Measurements from ENCODE around the gene AUTS2.

The AUTS2 gene

GRCh38 chr7:70607759-70608158 lies 1009.5 kb downstream of the AUTS2 start:
- Mint-ChIP-seq H3K4me1 (no peaks in the 10 kb centered on the region), H3K4me3 (no peak overlapping the region), H3K27ac (no peak overlapping the region), H3K27me3 (no peaks in the 10 kb centered on the region), H3K36me3 (peaks cover 20 to 22% of the 10 kb centered on the region in 2 donors), H3K9me3 (no peaks in the 10 kb centered on the region)
- no peak for ATAC-seq (replicated peaks)
- no peak for DNase-seq

- Mint-ChIP-seq H3K9me3 (no peaks in the 10 kb centered on the region), H3K27ac (no peak overlapping the region), H3K4me3 (no peak overlapping the region), H3K36me3 (peaks cover 16 to 17% of the 10 kb centered on the region in 2 donors), H3K27me3 (no peaks in the 10 kb centered on the region), H3K4me1 (peaks cover 1 to 2% of the 10 kb centered on the region in 2 donors)
- ATAC-seq (replicated peaks) (no peak), DNase-seq (no peak)
Measured at GRCh38 chr7:70608229-70608628, 1010.0 kb downstream of the AUTS2 start.

GRCh38 chr7:70612811-70613210 lies 1014.5 kb downstream of the AUTS2 start:
- no peak overlapping the region for H3K27ac Mint-ChIP-seq

GRCh38 chr7:70614237-70615045 lies 1016.2 kb downstream of the AUTS2 start:
- H3K36me3 Mint-ChIP-seq, result peaks cover 4 to 7% of the 10 kb centered on the region in 2 donors
- DNase-seq (peak; percentile 57), ATAC-seq (replicated peaks) (peak; percentile 92 to 93)
- peak overlapping the region; percentile 44 for H3K27ac Mint-ChIP-seq
- H3K4me3 Mint-ChIP-seq, result peak overlapping the region; percentile 52
- H3K4me1 Mint-ChIP-seq, result peaks cover 16 to 27% of the 10 kb centered on the region in 2 donors
- H3K9me3 Mint-ChIP-seq, result peaks cover 0 to 2% of the 10 kb centered on the region in 2 donors
- H3K27me3 Mint-ChIP-seq, result no peaks in the 10 kb centered on the region

More at GRCh38 chr7:70612811-70613210, 1014.5 kb downstream of the AUTS2 start:
- Mint-ChIP-seq H3K36me3 (peaks cover 4 to 7% of the 10 kb centered on the region in 2 donors), H3K27me3 (no peaks in the 10 kb centered on the region), H3K9me3 (peaks cover 0 to 2% of the 10 kb centered on the region in 2 donors), H3K4me3 (no peak overlapping the region), H3K4me1 (peaks cover 14 to 27% of the 10 kb centered on the region in 2 donors)
- ATAC-seq (replicated peaks) (no peak), DNase-seq (no peak)

- peaks cover 16 to 27% of the 10 kb centered on the region in 2 donors for H3K4me1 Mint-ChIP-seq
- H3K27me3 Mint-ChIP-seq, result no peaks in the 10 kb centered on the region
- H3K4me3 Mint-ChIP-seq, result peak overlapping the region in 1 of 2 donors; percentile 52
- H3K27ac Mint-ChIP-seq, result peak overlapping the region; percentile 44
- peaks cover 0 to 2% of the 10 kb centered on the region in 2 donors for H3K9me3 Mint-ChIP-seq
- no peak for ATAC-seq (replicated peaks)
- no peak for DNase-seq
- H3K36me3 Mint-ChIP-seq, result peaks cover 4 to 7% of the 10 kb centered on the region in 2 donors
Measured at GRCh38 chr7:70615066-70615606, 1016.9 kb downstream of the AUTS2 start.

GRCh38 chr7:70616211-70616610 lies 1017.9 kb downstream of the AUTS2 start:
- H3K36me3 Mint-ChIP-seq, result peaks cover 4 to 7% of the 10 kb centered on the region in 2 donors
- no peak overlapping the region for H3K4me3 Mint-ChIP-seq
- peaks cover 0 to 2% of the 10 kb centered on the region in 2 donors for H3K9me3 Mint-ChIP-seq

GRCh38 chr7:70616821-70617220 lies 1018.5 kb downstream of the AUTS2 start:
- Mint-ChIP-seq H3K27me3 (no peaks in the 10 kb centered on the region), H3K27ac (no peak overlapping the region), H3K4me3 (no peak overlapping the region), H3K4me1 (peaks cover 16 to 27% of the 10 kb centered on the region in 2 donors), H3K9me3 (peaks cover 0 to 2% of the 10 kb centered on the region in 2 donors), H3K36me3 (peaks cover 4 to 7% of the 10 kb centered on the region in 2 donors)
- no peak for DNase-seq
- no peak for ATAC-seq (replicated peaks)

More at GRCh38 chr7:70616211-70616610, 1017.9 kb downstream of the AUTS2 start:
- DNase-seq (no peak), ATAC-seq (replicated peaks) (no peak)
- Mint-ChIP-seq H3K4me1 (peaks cover 16 to 27% of the 10 kb centered on the region in 2 donors), H3K27ac (no peak overlapping the region), H3K27me3 (no peaks in the 10 kb centered on the region)

- Mint-ChIP-seq H3K27me3 (no peaks in the 10 kb centered on the region), H3K27ac (peak overlapping the region; percentile 0), H3K4me1 (peaks cover 16 to 26% of the 10 kb centered on the region in 2 donors), H3K9me3 (peaks cover 0 to 2% of the 10 kb centered on the region in 2 donors), H3K36me3 (peaks cover 4 to 7% of the 10 kb centered on the region in 2 donors), H3K4me3 (no peak overlapping the region)
- DNase-seq (no peak), ATAC-seq (replicated peaks) (no peak)
Measured at GRCh38 chr7:70618020-70618551, 1019.8 kb downstream of the AUTS2 start.

- no peak overlapping the region for H3K27ac Mint-ChIP-seq
- ATAC-seq (replicated peaks) (no peak), DNase-seq (no peak)
- H3K9me3 Mint-ChIP-seq, result peaks cover 0 to 2% of the 10 kb centered on the region in 2 donors
- no peaks in the 10 kb centered on the region for H3K27me3 Mint-ChIP-seq
- H3K4me3 Mint-ChIP-seq, result no peak overlapping the region
- H3K4me1 Mint-ChIP-seq, result peaks cover 12 to 17% of the 10 kb centered on the region in 2 donors
- peaks cover 4 to 9% of the 10 kb centered on the region in 2 donors for H3K36me3 Mint-ChIP-seq
Measured at GRCh38 chr7:70619130-70619529, 1020.9 kb downstream of the AUTS2 start.

- no peaks in the 10 kb centered on the region for H3K27me3 Mint-ChIP-seq
- no peak overlapping the region for H3K4me3 Mint-ChIP-seq
- H3K36me3 Mint-ChIP-seq, result peaks cover 4 to 9% of the 10 kb centered on the region in 2 donors
- peaks cover 7 to 12% of the 10 kb centered on the region in 2 donors for H3K4me1 Mint-ChIP-seq
- ATAC-seq (replicated peaks) (no peak), DNase-seq (no peak)
- peaks cover 0 to 2% of the 10 kb centered on the region in 2 donors for H3K9me3 Mint-ChIP-seq
- no peak overlapping the region for H3K27ac Mint-ChIP-seq
Measured at GRCh38 chr7:70619659-70620058, 1021.4 kb downstream of the AUTS2 start.

GRCh38 chr7:70620333-70621055 lies 1022.2 kb downstream of the AUTS2 start:
- ATAC-seq (replicated peaks) (no peak), DNase-seq (no peak)
- H3K9me3 Mint-ChIP-seq, result peaks cover 0 to 2% of the 10 kb centered on the region in 2 donors
- peaks cover 4 to 14% of the 10 kb centered on the region in 2 donors for H3K36me3 Mint-ChIP-seq
- H3K27me3 Mint-ChIP-seq, result no peaks in the 10 kb centered on the region
- no peak overlapping the region for H3K4me3 Mint-ChIP-seq
- H3K27ac Mint-ChIP-seq, result no peak overlapping the region
- H3K4me1 Mint-ChIP-seq, result peaks cover 3 to 5% of the 10 kb centered on the region in 2 donors

GRCh38 chr7:70621954-70622600 lies 1023.8 kb downstream of the AUTS2 start:
- Mint-ChIP-seq H3K4me1 (peaks cover 0 to 1% of the 10 kb centered on the region in 2 donors), H3K9me3 (peaks cover 3 to 4% of the 10 kb centered on the region in 2 donors), H3K36me3 (peaks cover 0 to 14% of the 10 kb centered on the region in 2 donors), H3K4me3 (no peak overlapping the region), H3K27ac (no peak overlapping the region), H3K27me3 (no peaks in the 10 kb centered on the region)
- DNase-seq (no peak), ATAC-seq (replicated peaks) (no peak)

GRCh38 chr7:70622936-70623335 lies 1024.7 kb downstream of the AUTS2 start:
- no peak for DNase-seq
- H3K4me1 Mint-ChIP-seq, result peaks cover 0 to 1% of the 10 kb centered on the region in 2 donors
- no peak overlapping the region for H3K4me3 Mint-ChIP-seq
- H3K27ac Mint-ChIP-seq, result no peak overlapping the region
- H3K36me3 Mint-ChIP-seq, result peaks cover 1 to 16% of the 10 kb centered on the region in 2 donors
- H3K27me3 Mint-ChIP-seq, result no peaks in the 10 kb centered on the region
- peaks cover 3 to 4% of the 10 kb centered on the region in 2 donors for H3K9me3 Mint-ChIP-seq
- ATAC-seq (replicated peaks), result no peak
